GM11168 (cell line): Measurements from ENCODE around the gene XIAP.
"Not testable (repeated sequence)": the region's sequence is repeated elsewhere in the genome, so short reads cannot be mapped to it uniquely, and the experiment has no call there.

ENCODE experiments used
- in situ Hi-C: fragments of 300-500 bp; cut with MboI; formaldehyde crosslinking; loops from one replicate; pipeline ENCODE4 v1.12.0; 2022; ENCODE audit warnings: low sequenced_read_pairs; ENCODE audit not compliant: unreplicated experiment

XIAP gene

DNA sequence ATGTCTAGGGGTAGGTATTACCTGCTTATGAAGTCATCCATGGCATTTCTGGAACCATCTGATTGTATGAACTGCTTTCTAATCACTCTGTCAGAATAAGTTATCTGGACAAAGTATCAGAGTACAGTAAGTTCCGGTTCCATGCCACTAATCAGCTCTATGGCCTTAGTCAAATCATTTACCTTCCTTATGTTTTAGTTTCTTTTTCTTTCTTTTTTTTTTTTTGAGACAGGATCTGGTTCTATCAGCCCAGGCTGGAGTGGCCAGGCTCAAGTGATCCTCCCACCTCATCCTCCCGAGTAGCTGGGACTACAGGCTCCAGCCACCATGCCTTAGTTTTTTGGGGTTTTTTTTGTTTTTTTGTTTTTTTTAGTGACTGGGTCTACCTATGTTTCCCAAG, 11.5 kb downstream of the XIAP start:
- in situ Hi-C loops: no loop called here

DNA sequence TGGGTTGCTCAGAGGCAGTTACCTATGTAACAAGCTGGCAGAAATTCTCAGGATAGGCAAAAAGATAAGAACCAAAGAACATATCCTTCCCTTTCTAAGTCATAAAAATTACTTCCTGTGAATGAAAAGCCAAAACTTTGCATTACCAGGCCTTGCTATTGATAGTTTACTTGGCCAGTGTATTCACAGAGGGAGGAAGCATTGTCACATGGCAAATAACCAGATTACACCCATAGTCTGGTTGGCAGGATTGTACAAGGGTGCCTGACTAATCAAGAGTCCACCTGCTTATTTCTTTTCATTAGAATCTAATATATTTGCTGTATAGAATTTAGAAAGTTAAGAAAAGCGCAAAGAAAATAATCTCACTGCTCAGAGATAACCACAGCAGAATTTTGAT, 14.1 kb downstream of the XIAP start:
- in situ Hi-C loops: no loop called here

DNA sequence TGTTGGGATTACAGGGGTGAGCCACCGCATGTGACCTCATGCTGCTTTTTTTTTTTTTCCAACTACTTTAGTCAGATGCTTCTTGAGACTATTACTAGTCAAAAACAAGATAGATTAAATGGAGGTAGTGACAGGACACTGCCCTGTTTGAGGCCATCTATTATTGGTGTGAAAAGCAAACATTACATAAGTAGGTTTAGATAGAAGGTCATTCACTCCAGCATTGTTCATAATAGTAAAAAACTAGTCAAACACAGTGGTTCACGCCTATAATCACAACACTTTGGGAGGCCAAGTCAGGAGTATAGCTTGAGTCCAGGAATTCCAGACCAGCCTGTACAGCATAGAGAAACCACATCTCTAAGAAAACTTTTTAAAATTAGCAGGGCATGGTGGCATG, 16.3 kb downstream of the XIAP start:
- in situ Hi-C loops: no loop called here

DNA sequence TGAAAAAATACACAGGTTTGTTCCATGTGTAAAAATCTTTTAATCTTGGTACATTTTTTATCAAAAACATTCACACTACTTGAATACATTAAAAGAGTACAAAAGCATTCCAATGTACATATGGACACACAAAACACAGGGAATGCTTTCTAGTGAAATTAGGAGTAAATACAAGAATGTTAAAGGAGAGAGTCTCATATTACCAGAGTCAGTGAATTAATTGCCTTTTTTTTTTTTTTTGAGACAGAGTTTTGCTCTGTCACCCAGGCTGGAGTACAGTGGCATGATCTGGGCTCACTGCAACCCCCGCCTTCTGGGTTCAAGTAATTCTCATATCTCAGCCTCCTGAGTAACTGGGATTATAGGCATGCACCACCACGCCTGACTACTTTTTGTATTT, 17.0 kb downstream of the XIAP start:
- in situ Hi-C loops: no loop called here

DNA sequence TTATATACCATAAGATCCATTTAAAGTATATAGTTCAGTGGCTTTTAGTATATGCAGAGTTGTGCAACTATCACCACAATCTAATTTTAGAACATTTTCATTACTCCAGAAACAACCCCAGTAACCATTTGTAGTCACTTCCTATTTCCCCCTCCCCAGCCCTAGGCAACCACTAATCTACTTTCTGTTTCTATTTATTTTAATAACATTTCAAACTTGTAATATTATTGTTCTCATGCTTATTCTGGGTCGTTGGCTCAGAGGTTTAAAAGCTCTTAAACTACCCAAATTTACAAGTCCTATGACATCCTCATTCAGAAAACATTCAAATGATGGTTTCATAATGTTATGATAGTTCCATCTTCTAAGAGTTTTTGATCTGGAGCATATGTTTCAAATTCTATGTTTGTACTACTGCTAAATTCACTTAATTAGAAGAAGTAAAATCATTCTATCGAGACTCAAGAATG, 18.4 kb downstream of the XIAP start:
- in situ Hi-C loops: no loop called here

DNA sequence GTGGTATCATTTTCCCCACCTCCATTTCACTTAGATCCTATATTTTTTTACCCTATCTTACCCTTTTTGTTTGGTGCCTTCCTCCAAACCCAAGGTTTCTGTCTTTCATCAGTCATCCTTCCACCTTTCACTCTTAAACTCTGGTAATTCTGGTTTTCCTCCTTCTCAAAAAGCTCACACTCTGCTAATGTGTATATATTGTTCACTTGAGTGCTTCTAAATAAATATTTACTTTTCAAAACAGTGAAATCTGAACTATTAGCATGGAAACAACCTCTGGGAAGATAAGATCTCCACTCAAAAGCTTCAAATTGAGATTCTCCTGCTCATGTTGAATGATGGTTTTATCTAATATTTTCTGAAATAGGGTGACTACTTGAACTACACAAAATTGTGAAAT, 21.5 kb downstream of the XIAP start:
- in situ Hi-C loops: no loop called here

DNA sequence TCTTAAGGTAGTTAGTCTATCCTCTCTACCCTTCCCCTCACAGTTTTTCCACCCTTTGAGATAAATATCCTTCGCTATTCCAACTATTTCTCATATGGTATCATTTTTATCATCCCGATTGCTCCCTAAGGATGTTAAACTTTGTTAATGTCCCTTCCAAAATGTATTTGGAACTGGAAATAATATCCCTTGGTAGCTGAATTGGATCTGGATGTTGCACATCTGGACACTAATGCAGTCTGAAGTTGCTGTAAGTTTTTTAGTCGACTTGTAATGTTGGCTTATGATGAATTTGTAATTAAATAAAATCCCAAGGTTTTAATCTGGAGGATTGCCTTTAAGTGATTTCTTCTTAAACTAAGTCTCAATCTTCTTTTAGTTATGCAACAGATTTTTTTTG, 22.5 kb downstream of the XIAP start:
- in situ Hi-C loops: no loop called here

DNA sequence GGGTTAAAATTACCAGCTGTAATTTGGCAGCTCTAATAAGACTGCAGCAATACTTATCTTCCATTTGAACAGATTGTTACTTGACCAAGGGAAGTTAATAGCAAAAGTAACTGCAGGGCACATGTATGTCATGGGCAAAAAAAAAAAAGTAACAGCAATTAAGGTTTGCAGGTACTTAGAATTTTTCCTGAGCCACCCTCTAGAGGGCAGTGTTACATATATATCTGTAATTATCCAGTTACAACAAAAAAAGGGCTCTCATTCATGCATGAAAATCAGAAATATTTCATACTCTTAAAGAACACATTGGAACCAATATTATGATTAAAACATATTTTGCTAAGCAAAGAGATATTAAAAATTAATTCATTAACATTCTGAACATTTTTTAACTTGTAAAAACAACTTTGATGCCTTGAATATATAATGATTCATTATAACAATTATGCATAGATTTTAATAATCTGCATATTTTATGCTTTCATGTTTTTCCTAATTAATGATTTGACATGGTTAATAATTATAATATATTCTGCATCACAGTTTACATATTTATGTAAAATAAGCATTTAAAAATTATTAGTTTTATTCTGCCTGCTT, 25.1 kb downstream of the XIAP start:
- in situ Hi-C loops: no loop called here

DNA sequence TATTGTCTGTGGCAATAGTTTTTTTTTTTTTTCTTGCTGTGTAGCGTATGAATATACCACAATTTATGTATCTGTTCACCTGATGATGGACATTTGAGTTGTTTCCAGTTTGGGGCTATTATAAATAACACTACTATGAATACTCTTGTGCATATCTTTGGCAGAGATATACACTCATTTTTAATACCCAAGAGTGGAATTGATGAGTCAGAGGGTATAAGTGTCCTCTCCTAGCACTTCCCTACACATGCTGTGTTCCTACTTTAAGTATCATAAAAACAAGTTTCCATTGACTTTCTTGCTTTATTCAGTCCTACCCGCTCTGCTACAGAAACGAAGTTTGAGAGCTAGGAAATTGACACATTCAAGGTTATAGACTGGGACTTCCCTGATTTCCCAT, 39.8 kb downstream of the XIAP start:
- in situ Hi-C loops: no loop called here

DNA sequence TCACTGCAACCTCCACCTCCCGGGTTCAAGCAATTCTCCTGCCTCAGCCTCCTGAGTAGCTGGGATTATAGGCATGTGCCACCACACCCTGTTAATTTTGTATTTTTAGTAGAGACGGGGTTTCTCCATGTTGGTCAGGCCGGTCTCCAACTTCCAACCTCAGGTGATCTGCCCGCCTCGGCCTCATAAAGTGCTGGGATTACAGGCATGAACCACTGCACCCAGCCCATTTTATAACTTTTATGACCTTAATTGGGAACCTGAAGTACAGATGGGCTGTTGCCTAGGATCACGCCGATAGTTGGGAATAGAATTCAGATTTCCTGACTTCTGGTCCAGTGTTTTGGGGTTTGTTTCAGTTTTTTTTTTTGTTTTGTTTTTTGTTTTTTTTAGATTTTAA, 43.4 kb downstream of the XIAP start:
- in situ Hi-C loops: not testable (repeated sequence)

DNA sequence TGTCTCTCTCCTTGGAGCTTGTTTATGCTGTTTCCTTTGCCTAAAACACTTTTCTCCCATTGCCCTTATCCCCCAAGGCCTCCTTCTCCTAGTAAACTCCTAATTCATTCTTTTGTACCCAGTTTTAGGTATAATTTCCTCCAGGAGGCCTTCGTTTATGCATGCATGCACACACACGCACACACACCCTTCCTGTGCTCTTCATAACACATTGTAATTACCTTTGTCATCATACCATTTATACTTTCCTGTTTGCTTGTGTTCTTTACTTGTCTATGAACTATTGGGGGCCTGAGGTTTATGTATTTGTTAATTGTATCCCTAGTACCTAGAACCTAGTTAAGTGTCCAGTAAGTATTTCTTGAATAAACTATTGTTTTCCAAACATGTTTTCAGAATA, 45.5 kb downstream of the XIAP start:
- in situ Hi-C loops: no loop called here

DNA sequence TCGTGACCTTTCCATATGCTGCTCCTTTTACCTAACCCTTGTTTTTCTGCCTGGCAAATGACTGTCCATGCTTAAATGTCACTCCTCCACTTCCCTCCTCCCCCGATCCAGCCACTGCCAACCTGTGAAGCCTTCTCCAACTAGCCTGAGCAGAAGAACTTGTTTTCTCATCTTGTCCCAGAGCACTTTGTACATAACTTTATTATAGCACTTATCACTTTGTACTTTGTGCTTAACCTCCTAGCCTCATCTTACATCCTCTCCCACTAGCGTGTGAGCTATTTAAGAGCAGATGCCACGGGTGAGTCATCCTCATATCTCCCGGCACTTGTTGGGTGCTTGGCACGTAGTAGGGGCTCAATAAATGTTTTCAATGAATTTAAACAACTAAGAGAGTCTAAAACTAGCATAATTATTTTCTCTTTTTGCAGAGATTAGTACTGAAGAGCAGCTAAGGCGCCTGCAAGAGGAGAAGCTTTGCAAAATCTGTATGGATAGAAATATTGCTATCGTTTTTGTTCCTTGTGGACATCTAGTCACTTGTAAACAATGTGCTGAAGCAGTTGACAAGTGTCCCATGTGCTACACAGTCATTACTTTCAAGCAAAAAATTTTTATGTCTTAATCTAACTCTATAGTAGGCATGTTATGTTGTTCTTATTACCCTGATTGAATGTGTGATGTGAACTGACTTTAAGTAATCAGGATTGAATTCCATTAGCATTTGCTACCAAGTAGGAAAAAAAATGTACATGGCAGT, 46.9 kb downstream of the XIAP start:
- in situ Hi-C loops: no loop called here

DNA sequence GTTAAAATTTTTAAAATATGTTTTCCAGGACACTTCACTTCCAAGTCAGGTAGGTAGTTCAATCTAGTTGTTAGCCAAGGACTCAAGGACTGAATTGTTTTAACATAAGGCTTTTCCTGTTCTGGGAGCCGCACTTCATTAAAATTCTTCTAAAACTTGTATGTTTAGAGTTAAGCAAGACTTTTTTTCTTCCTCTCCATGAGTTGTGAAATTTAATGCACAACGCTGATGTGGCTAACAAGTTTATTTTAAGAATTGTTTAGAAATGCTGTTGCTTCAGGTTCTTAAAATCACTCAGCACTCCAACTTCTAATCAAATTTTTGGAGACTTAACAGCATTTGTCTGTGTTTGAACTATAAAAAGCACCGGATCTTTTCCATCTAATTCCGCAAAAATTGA, 49.7 kb downstream of the XIAP start:
- in situ Hi-C loops: no loop called here

DNA sequence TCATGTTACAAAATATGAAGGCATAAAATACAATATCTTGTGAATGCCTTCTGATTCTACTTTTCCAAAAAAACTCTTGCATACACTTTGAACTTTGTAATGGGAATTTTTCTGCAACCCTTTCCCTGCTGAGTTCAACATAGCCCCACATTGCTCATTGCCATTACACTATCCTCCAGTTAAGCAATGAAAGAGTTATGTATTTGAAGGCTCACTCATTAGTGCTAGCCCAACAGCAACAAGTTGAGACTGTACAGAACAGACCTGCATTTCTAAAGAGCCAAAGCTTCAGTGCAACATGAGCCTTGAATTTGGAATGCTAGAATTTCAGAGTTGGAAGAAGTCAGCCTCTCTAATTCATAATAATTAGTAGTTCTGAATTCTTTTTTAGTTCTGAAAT, 57.2 kb downstream of the XIAP start:
- in situ Hi-C loops: no loop called here

DNA sequence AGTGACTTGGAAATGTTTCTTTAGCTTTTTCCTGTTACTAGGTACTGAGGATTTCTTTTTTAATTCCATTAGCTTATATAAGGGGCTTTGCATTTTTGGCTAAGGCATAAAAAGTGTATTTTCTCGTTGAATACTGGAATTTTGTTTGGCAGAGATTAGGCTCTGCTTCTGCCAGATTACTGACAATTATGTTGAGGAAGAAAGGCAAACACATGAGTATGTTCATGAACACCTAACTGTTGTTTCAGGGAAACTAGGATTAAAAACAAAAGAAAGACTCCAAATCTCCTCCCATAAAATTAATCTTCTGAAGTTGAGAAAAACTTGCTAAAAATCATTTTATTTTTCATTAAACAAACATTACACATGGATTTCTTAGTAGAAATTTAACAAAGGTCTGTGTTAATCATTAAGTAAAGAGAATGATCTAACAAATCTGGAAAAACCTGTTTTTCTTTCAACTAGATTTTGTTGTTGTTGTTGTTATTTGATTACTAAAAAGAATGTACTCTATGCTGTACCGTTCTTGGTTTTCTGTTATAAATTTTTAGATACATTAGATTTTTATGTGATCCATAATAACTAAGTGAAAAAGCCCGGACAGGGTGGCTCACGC, 58.4 kb downstream of the XIAP start:
- in situ Hi-C loops: no loop called here

DNA sequence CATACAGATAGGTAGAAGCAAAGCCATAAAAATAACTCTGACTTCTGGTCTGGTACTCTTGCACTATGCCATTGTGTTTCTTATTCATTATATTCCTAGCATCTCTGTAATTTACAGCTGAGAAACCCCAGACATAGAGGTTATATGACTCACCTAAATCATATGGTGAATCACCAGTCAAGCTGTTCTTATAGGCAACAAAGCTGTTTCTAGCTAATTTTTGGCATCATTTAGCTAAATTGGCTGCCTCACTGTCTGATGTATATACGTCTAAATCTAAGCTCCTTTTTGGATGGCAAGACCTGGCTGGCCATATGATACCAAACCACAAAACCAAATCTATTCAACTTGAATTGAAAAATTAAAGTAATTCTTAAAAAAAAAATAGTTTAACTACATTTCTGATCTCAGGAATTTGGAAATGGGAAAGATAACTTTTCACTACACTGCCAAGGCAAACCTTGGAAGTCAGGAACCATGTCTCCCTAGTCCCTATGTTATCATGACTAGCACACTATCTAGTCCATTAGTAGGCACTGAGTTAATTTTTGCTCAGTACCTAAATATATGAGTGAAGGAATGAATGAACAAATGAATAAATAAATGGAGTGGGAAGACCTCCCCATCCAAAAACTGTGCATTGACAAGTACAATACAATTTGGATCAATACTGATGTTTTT, 60.4 kb downstream of the XIAP start:
- in situ Hi-C loops: no loop called here

DNA sequence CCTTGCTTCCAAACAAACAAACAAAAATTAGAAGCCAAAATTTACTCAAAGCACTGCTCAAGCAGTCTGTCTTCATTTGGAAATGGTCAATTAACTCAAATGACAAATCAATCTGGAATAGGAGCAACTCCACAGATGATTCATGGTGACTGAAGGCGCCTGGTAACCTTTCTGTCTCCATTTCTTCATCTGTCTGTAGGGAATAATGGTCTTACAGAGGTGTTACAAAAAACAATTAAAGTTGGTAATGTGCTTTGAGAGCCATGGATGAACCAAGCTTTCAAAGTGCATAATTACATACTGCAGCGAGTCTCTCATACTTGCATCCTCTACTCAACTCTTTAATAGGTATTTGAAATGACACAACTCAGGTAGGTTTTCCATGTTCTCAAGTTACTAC, 63.4 kb downstream of the XIAP start:
- in situ Hi-C loops: no loop called here

DNA sequence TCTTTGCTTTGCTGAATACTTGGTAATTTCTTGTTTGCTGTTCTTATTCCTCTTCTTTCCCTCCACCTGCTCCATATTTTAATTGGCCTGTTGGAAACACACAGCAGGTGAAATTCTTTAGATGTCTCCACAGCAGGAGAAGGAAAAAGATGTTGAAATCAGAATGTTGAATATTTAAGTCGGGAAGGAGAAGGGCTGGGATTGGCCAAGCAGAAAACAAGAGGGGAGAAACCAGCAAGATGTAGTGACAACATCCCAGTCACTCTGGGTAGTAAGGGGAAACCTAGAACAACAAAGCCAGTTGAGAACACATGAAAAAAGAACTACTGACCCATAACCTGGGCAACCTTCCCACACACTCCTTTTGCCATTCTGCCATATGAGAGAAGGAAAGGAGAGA, 64.3 kb downstream of the XIAP start:
- in situ Hi-C loops: no loop called here

DNA sequence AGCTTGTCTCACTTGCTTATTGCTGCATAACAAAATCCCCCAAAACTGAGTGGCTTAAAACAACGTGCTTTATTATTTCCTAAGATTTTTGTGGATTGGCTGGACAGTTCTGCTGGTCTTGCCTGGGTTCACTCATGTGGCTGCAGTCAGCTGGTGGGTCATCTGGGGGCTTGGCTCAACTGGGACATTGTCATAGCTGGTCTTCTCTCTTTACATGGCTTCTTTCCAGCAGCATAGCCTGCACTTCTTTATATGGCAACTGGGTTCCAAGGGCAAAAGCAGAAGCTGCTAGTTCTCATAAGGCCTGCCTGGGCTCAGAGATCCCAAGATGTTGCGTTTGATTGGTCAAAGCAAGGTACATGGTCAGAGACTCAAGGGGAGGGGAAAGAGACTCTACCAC, 68.0 kb downstream of the XIAP start:
- in situ Hi-C loops: no loop called here

DNA sequence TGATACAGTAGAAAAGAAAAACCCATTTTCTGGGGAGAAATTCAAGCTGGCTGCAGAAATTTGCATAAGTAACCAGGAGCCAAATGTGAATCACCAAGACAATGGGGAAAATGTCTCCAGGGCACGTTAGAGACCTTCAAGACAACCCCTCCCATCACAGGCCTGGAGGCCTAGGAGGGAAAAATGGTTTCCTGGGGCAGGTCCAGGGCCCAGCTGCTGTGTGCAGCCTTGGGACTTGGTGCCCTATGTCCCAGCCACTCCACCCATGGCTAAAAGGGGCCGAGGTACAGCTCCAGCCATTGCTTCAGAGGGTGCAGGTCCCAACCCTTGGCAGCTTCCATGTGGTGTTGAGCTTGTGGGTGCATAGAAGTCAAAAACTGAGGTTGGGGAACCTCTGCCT, 72.2 kb downstream of the XIAP start:
- in situ Hi-C loops: not testable (repeated sequence)

DNA sequence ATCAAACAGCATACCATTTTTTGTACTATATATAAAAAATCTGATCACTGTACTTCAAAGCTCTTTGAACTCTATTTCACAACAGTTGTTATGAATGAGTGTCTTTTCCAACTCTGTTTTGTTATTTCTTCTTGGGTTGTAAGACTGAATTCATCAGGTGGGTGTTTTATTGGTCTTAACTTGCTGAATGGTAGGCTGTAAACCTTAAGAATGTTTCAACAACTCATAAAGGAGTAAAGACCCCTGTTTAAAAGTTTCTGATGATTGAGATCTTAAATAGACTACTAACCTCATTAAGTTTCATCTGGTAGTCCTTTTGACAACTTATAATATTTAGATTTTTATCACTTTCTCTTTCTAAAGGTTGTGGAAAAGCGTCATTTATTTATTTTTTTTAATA, 83.2 kb downstream of the XIAP start:
- in situ Hi-C loops: no loop called here
